Gastroesophageal sphincter (tissue), 4 donors: ENCODE data around the gene NAA38. TPM values are rescaled to one million over a fixed set of nuclear protein-coding genes. Genes with fewer than 3 reads are reported as not detected.

Source experiments
- ATAC-seq: fragments of 150-250 bp; one replicate; pipeline ENCODE4 v1.9.1; 2016; ENCODE audit warnings: mild to moderate bottlenecking, moderate library complexity
- H3K27ac ChIP-seq, 4 donors: fragments of 200-600 bp; sonication (generic) in 3 of 4; 1 replicate in 3 of 4; 2 replicates in 1 of 4; pipeline ENCODE4 v1.5.1; 2016 to 2019
- H3K27me3 ChIP-seq: fragments of 200-600 bp; sonication (generic); one replicate; pipeline ENCODE4 v1.5.1; 2019
- H3K36me3 ChIP-seq, 2 donors: fragments of 200-600 bp; sonication (generic); one replicate each; pipeline ENCODE4 v1.5.1; 2019; ENCODE audit warnings: control low read depth in 1 of 2
- H3K4me1 ChIP-seq, 3 donors: fragments of 200-600 bp; sonication (generic); 1 replicate in 2 of 3; 2 replicates in 1 of 3; pipeline ENCODE4 v1.5.1; 2016 to 2019; ENCODE audit warnings: control low read depth in 2 of 3
- H3K4me3 ChIP-seq, 2 donors: fragments of 200-600 bp; sonication (generic); one replicate each; pipeline ENCODE4 v1.5.1; 2019; ENCODE audit warnings: mild to moderate bottlenecking in 1 of 2, moderate library complexity in 1 of 2
- H3K9me3 ChIP-seq, 3 donors: fragments of 200-600 bp; sonication (generic); one replicate each; pipeline ENCODE4 v1.5.1; 2017 to 2019; ENCODE audit warnings: control low read depth in 2 of 3
- EP300 ChIP-seq: sonication (generic); formaldehyde crosslinking; IDR thresholded peaks from one replicate; pipeline ENCODE4 v1.6.1; 2017; ENCODE audit warnings: antibody characterized with exemption, mild to moderate bottlenecking
- POLR2A ChIP-seq, 2 donors: fragments of 450-650 bp; IDR thresholded peaks; one replicate each; pipeline ENCODE4 v1.6.1; 2017; ENCODE audit warnings: antibody characterized with exemption in 2 of 2, mild to moderate bottlenecking in 2 of 2, moderate library complexity in 1 of 2
- POLR2AphosphoS5 ChIP-seq: sonication (generic); formaldehyde crosslinking; IDR thresholded peaks from one replicate; pipeline ENCODE4 v1.6.1; 2017; ENCODE audit warnings: antibody characterized with exemption
- WGBS, 2 donors: methylation state at CpG; one replicate each; pipeline ENCODE4 v1.1.5; 2018; ENCODE audit warnings: low coverage in 1 of 2; 5-methylcytosine and 5-hydroxymethylcytosine counted together
- total RNA-seq, 4 donors: library from RNA; depleted of rRNA; stranded (reverse); fragments of >200 nt; gene quantifications; one replicate each; pipeline ENCODE4 v1.1.0, GENCODE V29; 2016
- TF ChIP-seq, protein P1 (sequence below), 4 experiments: fragments of 200-600 bp in 2 of 4; fragments of 450-650 bp in 2 of 4; sonication (generic) in 1 of 4; IDR thresholded peaks; one replicate each; pipeline ENCODE4 v1.5.1; 2017 to 2019; ENCODE audit warnings: antibody characterized with exemption in 4 of 4, mild to moderate bottlenecking in 2 of 4, moderate library complexity in 2 of 4

Gene NAA38
- total RNA-seq, 4 donors from 2014 or later = 60.5 to 84.7 (median 69.8) TPM

DNA sequence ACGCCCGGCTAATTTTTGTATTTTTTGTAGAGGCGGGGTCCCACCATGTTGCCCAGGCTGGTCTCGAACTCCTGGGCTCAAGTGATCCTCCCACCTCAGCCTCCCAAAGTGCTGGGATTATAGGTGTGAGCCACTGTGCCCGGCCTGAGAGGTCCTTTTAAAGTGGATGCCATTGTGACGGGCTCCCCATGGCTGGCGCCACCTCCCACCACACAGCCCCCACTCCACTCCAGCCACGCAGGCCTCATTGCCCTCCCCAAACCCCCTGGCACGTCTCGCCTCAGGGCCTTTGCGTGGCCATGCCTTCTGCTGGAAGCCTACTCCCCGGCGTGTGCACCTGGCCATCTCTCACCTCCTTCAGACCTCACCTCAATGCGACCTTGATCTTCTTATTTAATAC is 35.2 kb downstream of the NAA38 start:
- Histone ChIP-seq H3K36me3 (no peaks in the 10 kb centered on the region), H3K4me1 (peaks cover 0 to 12% (median 0%) of the 10 kb centered on the region in 3 donors), H3K9me3 (no peaks in the 10 kb centered on the region), H3K4me3 (no peak overlapping the region), H3K27ac (no peak overlapping the region), H3K27me3 (no peaks in the 10 kb centered on the region)
- TF ChIP-seq POLR2AphosphoS5 (no peak), EP300 (no peak), POLR2A (IDR thresholded peaks at IDR 0.05) (no peak)
- TF ChIP-seq, protein P1, sequence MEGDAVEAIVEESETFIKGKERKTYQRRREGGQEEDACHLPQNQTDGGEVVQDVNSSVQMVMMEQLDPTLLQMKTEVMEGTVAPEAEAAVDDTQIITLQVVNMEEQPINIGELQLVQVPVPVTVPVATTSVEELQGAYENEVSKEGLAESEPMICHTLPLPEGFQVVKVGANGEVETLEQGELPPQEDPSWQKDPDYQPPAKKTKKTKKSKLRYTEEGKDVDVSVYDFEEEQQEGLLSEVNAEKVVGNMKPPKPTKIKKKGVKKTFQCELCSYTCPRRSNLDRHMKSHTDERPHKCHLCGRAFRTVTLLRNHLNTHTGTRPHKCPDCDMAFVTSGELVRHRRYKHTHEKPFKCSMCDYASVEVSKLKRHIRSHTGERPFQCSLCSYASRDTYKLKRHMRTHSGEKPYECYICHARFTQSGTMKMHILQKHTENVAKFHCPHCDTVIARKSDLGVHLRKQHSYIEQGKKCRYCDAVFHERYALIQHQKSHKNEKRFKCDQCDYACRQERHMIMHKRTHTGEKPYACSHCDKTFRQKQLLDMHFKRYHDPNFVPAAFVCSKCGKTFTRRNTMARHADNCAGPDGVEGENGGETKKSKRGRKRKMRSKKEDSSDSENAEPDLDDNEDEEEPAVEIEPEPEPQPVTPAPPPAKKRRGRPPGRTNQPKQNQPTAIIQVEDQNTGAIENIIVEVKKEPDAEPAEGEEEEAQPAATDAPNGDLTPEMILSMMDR (IDR thresholded peaks at IDR 0.05) = no peak
- ATAC-seq = no peak
- WGBS, 2 donors = 60% methylated on average over 6 to 10 of the region's 14 CpGs

DNA sequence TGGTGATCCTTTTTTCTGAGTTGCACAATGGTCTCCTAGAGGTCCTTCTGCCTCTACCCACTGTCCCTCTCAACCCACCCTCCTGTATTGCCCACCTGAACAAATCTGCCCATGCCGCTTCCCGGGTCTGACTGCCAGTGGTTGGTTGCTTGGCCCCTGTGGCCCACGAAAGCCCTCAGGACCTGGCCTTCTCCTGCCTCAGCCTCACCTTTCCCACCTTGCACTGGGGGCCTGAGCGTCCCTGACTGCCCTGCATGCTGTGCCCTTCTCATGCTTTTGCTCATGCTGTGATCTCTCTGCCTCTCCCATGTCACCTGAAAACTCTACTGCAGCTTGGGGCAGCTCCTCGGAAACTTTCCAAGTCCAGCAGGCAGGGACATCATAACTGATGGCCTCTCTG is 37.1 kb downstream of the NAA38 start:
- WGBS, 2 donors = 67 to 78% methylated on average over 3 to 5 of the region's 5 CpGs
- H3K27me3 ChIP-seq = no peaks in the 10 kb centered on the region
- H3K4me1 ChIP-seq = peaks cover 0 to 2% (median 0%) of the 10 kb centered on the region in 3 donors
- H3K4me3 ChIP-seq = no peak overlapping the region
- H3K9me3 ChIP-seq = no peaks in the 10 kb centered on the region
- no peak for ATAC-seq
- no peaks in the 10 kb centered on the region for H3K36me3 ChIP-seq
- no peak for TF ChIP-seq EP300
- TF ChIP-seq POLR2A (IDR thresholded peaks at IDR 0.05) = no peak
- no peak for TF ChIP-seq POLR2AphosphoS5
- TF ChIP-seq, protein P1 (IDR thresholded peaks at IDR 0.05) = no peak
- no peak overlapping the region for H3K27ac ChIP-seq

DNA sequence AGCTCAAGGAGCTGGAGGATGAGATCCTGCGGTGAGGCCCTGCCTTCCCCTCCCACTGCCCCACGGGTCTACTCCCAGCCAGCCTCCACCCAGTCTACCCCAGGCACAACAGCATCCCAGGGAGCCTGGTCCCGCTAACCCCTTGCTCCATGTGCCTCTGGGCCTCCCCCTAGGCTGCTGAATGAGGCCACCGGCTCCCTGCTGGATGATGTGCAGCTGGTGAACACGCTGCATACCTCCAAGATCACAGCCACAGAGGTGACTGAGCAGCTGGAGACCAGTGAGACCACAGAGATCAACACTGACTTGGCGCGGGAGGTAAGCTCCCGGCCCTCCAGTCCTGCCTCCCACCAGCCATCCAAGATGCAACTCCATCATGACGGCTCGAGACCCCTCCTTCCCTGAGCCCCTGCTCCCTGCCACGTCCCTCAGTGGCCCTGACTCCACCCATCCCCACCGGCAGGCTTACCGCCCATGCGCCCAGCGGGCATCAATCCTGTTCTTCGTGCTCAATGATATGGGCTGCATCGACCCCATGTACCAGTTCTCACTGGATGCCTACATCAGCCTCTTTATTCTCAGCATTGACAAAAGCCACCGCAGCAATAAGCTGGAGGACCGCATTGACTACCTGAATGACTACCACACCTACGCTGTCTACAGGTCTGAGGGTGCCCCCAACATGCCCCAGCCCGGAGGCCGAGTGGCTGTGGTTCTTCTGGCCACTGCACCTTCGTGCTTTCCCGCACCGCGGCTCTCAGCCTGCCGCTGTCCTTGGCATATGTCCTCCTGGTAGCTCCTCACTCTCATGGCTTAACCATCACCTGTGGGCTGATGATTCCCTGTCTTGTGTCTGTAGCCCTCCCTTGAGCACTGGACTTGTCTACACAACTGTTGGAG is 38.4 kb downstream of the NAA38 start:
- 70 to 90% methylated on average over 10 to 15 of the region's 27 CpGs for WGBS, 2 donors
- TF ChIP-seq EP300 = no peak
- TF ChIP-seq, protein P1 (IDR thresholded peaks at IDR 0.05) = no peak
- no peak overlapping the region for H3K4me3 ChIP-seq
- no peak overlapping the region for H3K27ac ChIP-seq
- peaks cover 8% of the 10 kb centered on the region for H3K27me3 ChIP-seq
- no peaks in the 10 kb centered on the region for H3K9me3 ChIP-seq
- no peak for ATAC-seq
- H3K4me1 ChIP-seq = no peaks in the 10 kb centered on the region
- H3K36me3 ChIP-seq = no peaks in the 10 kb centered on the region

DNA sequence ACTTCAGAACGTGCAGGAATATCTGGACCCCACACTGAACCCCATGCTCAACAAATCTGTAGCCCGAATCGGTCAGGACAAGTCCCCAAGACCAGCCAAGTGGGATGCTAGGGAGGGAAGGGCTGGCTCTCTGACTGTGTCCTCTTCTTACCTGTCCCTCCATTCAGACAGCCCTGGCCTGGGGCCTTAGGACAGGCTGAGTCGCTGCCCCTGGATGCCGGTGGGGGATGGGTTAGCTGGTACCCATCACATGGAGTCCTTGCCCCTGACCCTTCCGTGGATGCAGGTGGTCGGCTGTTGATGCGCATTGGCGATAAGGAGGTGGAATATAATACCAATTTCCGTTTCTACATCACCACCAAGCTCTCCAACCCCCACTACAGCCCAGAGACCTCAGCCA is 39.3 kb downstream of the NAA38 start:
- WGBS, 2 donors = 71 to 96% methylated on average over 3 to 4 of the region's 10 CpGs
- Histone ChIP-seq H3K27me3 (peaks cover 8% of the 10 kb centered on the region), H3K9me3 (no peaks in the 10 kb centered on the region), H3K4me1 (no peaks in the 10 kb centered on the region), H3K4me3 (no peak overlapping the region), H3K27ac (no peak overlapping the region), H3K36me3 (no peaks in the 10 kb centered on the region)
- ATAC-seq = no peak
- no peak for TF ChIP-seq POLR2AphosphoS5
- no peak for TF ChIP-seq EP300
- TF ChIP-seq POLR2A (IDR thresholded peaks at IDR 0.05) = no peak
- TF ChIP-seq, protein P1 (IDR thresholded peaks at IDR 0.05) = no peak

DNA sequence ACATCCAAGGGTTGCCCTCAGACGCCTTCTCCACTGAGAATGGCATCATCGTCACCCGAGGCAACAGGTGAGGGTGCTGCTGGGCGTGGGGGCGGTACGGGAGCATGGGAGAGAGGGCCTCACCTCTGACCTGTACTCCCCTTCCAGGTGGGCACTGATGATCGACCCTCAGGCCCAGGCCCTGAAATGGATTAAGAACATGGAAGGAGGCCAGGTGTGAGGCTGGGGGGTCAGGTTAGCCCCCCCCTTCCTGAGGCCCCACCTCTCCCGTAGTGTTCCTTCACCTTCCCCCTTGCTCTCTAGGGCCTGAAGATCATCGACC is 39.8 kb downstream of the NAA38 start:
- ATAC-seq = no peak
- Histone ChIP-seq H3K9me3 (no peaks in the 10 kb centered on the region), H3K36me3 (no peaks in the 10 kb centered on the region), H3K27ac (no peak overlapping the region), H3K4me1 (no peaks in the 10 kb centered on the region), H3K27me3 (peaks cover 8% of the 10 kb centered on the region), H3K4me3 (no peak overlapping the region)
- 82 to 100% methylated on average over 3 to 7 of the region's 9 CpGs for WGBS, 2 donors
- TF ChIP-seq POLR2AphosphoS5 = no peak
- no peak for TF ChIP-seq EP300
- no peak for TF ChIP-seq POLR2A (IDR thresholded peaks at IDR 0.05)
- TF ChIP-seq, protein P1 (IDR thresholded peaks at IDR 0.05) = no peak
